SK-N-SH treated with all-trans-retinoic acid at 6 μM for 48 hours (cell line): Measurements from ENCODE around the gene KIAA1210.

ENCODE experiments used
- GLIS3 ChIP-seq: fragments of 250-450 bp; sonication (Bioruptor Pico); IDR thresholded peaks from 2 replicates; pipeline ENCODE4 v1.5.0; 2020; ENCODE audit warnings: mild to moderate bottlenecking, moderate library complexity
- TF ChIP-seq, protein P1 (sequence below): fragments of 250-450 bp; sonication (Bioruptor Pico); IDR thresholded peaks from 2 replicates; pipeline ENCODE4 v1.5.1; 2020; ENCODE audit warnings: low read depth, mild to moderate bottlenecking, moderate library complexity

DNA sequence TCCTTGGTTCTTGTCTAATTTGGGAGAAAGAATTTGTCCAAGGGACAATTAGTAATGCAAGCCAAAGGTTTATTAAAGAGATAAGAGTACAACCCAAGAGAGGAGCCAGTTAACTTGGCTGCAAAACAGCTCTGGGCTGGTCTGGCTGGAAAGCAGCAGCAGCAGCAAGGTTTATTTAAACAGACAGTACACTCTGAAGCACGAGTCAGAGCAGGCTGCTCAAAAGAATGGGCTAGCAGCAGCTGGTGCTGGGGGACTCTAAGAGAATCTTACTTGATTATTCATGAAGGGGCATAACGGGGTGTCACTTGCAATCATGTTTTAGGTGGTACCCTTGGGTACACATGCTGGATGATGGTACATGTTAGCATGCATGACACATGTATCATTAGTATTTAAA lies 71.9 kb downstream of the KIAA1210 start:
- TF ChIP-seq, protein P1, sequence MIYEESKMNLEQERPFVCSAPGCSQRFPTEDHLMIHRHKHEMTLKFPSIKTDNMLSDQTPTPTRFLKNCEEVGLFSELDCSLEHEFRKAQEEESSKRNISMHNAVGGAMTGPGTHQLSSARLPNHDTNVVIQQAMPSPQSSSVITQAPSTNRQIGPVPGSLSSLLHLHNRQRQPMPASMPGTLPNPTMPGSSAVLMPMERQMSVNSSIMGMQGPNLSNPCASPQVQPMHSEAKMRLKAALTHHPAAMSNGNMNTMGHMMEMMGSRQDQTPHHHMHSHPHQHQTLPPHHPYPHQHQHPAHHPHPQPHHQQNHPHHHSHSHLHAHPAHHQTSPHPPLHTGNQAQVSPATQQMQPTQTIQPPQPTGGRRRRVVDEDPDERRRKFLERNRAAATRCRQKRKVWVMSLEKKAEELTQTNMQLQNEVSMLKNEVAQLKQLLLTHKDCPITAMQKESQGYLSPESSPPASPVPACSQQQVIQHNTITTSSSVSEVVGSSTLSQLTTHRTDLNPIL (CRISPR knock-in tag) = no peak
- no peak for TF ChIP-seq GLIS3 (CRISPR knock-in tag)
